ENCODE results near the gene SMYD3. TPM values are rescaled to one million over a fixed set of nuclear protein-coding genes. Genes with fewer than 3 reads are reported as not detected.
A peak's percentile ranks its signal among the peaks of the same experiment; 100 is the strongest.

SMYD3 gene
- total and polyA plus RNA-seq, 9 of the 15 experiments (the other 6 are each of a cell fraction or from before 2014, with no cell fraction given): 128 to 440 (median 197) TPM

DNA sequence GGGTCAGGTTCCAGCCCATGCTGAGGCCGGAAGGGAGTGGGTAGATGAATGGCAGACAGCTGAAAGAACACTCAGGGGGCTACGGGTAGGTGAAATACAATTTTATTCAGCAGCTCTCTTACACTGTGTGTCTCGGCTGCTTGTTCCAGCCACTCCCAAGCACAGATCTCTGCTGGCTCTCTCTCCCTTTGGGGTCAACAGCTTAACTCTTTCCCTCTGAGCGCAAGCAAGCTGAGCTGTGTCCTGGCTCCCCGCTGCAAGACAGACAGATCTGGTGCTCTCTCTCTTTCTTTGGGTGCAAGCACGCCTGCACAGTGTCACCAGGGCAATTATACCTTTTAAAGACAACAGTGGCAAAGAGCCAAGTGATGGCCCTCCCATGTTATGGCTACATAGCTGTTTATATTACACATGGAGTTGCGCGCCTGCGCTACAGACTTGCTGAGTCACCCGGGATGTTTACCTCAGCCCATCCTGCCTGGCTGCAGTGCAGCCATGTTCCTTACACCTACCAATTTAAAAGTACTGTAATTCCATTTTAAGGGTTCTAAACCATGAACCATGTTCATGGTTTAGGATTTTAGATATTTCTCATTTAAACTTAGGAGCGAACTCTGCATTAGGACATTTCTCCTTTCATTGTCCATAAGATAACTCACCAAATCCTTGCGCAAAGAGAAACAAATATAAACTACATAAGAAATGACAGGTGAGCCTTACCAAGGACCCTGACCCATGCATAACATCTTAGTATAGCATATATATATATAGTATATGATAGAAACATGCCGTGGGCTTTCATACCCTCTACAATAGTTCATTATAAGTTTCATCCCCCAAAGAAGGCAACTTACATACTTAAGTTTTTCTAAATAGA is 396.5 kb downstream of the SMYD3 start (continued):
- TF ChIP-seq ZBTB12 (CRISPR knock-in tag; IDR thresholded peaks at IDR 0.05) (peak; percentile 84), FOXJ3 (CRISPR knock-in tag; IDR thresholded peaks at IDR 0.05) (peak; percentile 80; the same call in 1 of the 2 replicates), GMEB1 (CRISPR knock-in tag; IDR thresholded peaks at IDR 0.05) (peak; percentile 87), SAFB2 (IDR thresholded peaks at IDR 0.05; ENCODE audit: borderline replicate concordance, low read depth, low read length, severe bottlenecking) (no peak), PHF21A (IDR thresholded peaks at IDR 0.05; ENCODE audit: borderline replicate concordance, low read depth) (no peak), ZNF589 (CRISPR knock-in tag; IDR thresholded peaks at IDR 0.05; ENCODE audit: low read depth) (peak; percentile 100), ETS2 (tag; IDR thresholded peaks at IDR 0.05; ENCODE audit: borderline replicate concordance, poor library complexity, severe bottlenecking) (peak; percentile 91), PBX2 (CRISPR knock-in tag; IDR thresholded peaks at IDR 0.05; ENCODE audit: low read depth) (no peak), PBX2 (tag; conservative IDR thresholded peaks at IDR 0.05; ENCODE audit: low read depth) (peak; percentile 84), ERF (CRISPR knock-in tag; IDR thresholded peaks at IDR 0.05) (peak; percentile 99), MBD2 (IDR thresholded peaks at IDR 0.05; ENCODE audit: borderline replicate concordance, low read depth) (no peak), ESRRB (CRISPR knock-in tag; IDR thresholded peaks at IDR 0.05; ENCODE audit: borderline replicate concordance) (peak; percentile 82), ILF3 (IDR thresholded peaks at IDR 0.05; ENCODE audit: borderline replicate concordance) (no peak), ZNF76 (CRISPR knock-in tag; IDR thresholded peaks at IDR 0.05; ENCODE audit: borderline replicate concordance) (peak; percentile 98), ZNF766 (CRISPR knock-in tag; conservative IDR thresholded peaks at IDR 0.05) (peak; percentile 99)
- TF ChIP-seq, protein P1, sequence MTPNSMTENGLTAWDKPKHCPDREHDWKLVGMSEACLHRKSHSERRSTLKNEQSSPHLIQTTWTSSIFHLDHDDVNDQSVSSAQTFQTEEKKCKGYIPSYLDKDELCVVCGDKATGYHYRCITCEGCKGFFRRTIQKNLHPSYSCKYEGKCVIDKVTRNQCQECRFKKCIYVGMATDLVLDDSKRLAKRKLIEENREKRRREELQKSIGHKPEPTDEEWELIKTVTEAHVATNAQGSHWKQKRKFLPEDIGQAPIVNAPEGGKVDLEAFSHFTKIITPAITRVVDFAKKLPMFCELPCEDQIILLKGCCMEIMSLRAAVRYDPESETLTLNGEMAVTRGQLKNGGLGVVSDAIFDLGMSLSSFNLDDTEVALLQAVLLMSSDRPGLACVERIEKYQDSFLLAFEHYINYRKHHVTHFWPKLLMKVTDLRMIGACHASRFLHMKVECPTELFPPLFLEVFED (CRISPR knock-in tag; conservative IDR thresholded peaks at IDR 0.05): peak; percentile 93
- TF ChIP-seq, protein P2, sequence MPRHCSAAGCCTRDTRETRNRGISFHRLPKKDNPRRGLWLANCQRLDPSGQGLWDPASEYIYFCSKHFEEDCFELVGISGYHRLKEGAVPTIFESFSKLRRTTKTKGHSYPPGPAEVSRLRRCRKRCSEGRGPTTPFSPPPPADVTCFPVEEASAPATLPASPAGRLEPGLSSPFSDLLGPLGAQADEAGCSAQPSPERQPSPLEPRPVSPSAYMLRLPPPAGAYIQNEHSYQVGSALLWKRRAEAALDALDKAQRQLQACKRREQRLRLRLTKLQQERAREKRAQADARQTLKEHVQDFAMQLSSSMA (CRISPR knock-in tag; IDR thresholded peaks at IDR 0.05): peak; percentile 55; the same call in 1 of the 2 replicates

Measured in K562 (cell line).